Measurements from ENCODE around the gene CAMTA1. TPM values are rescaled to one million over a fixed set of nuclear protein-coding genes. Genes with fewer than 3 reads are reported as not detected.

CAMTA1 gene
- polyA plus RNA-seq, 1 of the 3 experiments (the other 2 are of a cell fraction): 63.1 TPM

- Histone ChIP-seq H3K4me1 (ENCODE audit: control insufficient read depth in 1 of 2, insufficient read depth in 2 of 2, low read depth in 1 of 2, low read length in 1 of 2) (peaks cover 0 to 6% of the 10 kb centered on the region in 2 experiments; a peak in 1 of 4 replicates), H3K27me3 (ENCODE audit: insufficient read depth) (no peaks in the 10 kb centered on the region), H3K4me2 (no peak overlapping the region), H3K9ac (no peak overlapping the region), H2AFZ (ENCODE audit: low read depth) (no peak overlapping the region), H3K79me2 (ENCODE audit: insufficient read depth) (no peaks in the 10 kb centered on the region), H3K9me2 (no peaks in the 10 kb centered on the region), H3K27ac (ENCODE audit: low read depth in 2 of 2, low read length in 1 of 2) (no peak overlapping the region), H4K20me1 (ENCODE audit: insufficient read depth) (no peaks in the 10 kb centered on the region), H3K9me3 (no peaks in the 10 kb centered on the region), H3K4me3 (ENCODE audit: low read depth in 2 of 2, low read length in 1 of 2) (no peak overlapping the region), H3F3A (replicated peaks; ENCODE audit: insufficient read depth) (no peaks in the 10 kb centered on the region), H3K36me3 (replicated peaks in 1 of 2; ENCODE audit: control insufficient read depth in 1 of 2, insufficient read depth in 2 of 2, low read length in 1 of 2) (no peaks in the 10 kb centered on the region)
- ChIA-PET POLR2A (no interaction called here), CTCF (interaction anchor here (0.9 to 2.3 kb wide), 3 partner anchors 16 to 24 kb away, joined by 3 to 11 read pairs (median 3); no protein-coding TSS in a partner anchor)
- DNase-seq: no peak
- WGBS (ENCODE audit: low lambda C conversion rate): 81% methylated on average over 2 of the region's 2 CpGs
- TF ChIP-seq ZBTB33 (IDR thresholded peaks at IDR 0.05; ENCODE audit: borderline replicate concordance, low read depth): no peak
- TF ChIP-seq FOSL2 (IDR thresholded peaks at IDR 0.05; ENCODE audit: borderline replicate concordance, low read depth): no peak
- TF ChIP-seq SIN3A (IDR thresholded peaks at IDR 0.05; ENCODE audit: borderline replicate concordance, low read depth, low read length): no peak
- no peak for TF ChIP-seq REST (IDR thresholded peaks at IDR 0.05; ENCODE audit: low read depth, low read length)
- no peak for TF ChIP-seq GATA2 (CRISPR knock-in tag; IDR thresholded peaks at IDR 0.05)
- TF ChIP-seq NRF1 (IDR thresholded peaks at IDR 0.05; ENCODE audit: low read depth, low read length): no peak
Measured at GRCh38 chr1:6911974-6912373, 126.7 kb downstream of the CAMTA1 start.

- no peak overlapping the region for H3K4me2 ChIP-seq
- no peak overlapping the region for H2AFZ ChIP-seq (ENCODE audit: low read depth)
- 75% methylated on average over 6 of the region's 9 CpGs for WGBS (ENCODE audit: low lambda C conversion rate)
- no peak overlapping the region for H3K9ac ChIP-seq
- H3K27ac ChIP-seq (ENCODE audit: low read depth in 2 of 2, low read length in 1 of 2): no peak overlapping the region
- DNase-seq: no peak
- H3K79me2 ChIP-seq (ENCODE audit: insufficient read depth): no peaks in the 10 kb centered on the region
- TF ChIP-seq ZBTB33 (IDR thresholded peaks at IDR 0.05; ENCODE audit: borderline replicate concordance, low read depth) (no peak), RXRA (IDR thresholded peaks at IDR 0.05; ENCODE audit: borderline replicate concordance, low read depth) (no peak), SMC3 (IDR thresholded peaks at IDR 0.05; ENCODE audit: low read depth, low read length) (no peak)
- H3K4me3 ChIP-seq (ENCODE audit: low read depth in 2 of 2, low read length in 1 of 2): no peak overlapping the region
- peaks cover 0 to 6% of the 10 kb centered on the region in 2 experiments; a peak in 1 of 4 replicates for H3K4me1 ChIP-seq (ENCODE audit: control insufficient read depth in 1 of 2, insufficient read depth in 2 of 2, low read depth in 1 of 2, low read length in 1 of 2)
- H4K20me1 ChIP-seq (ENCODE audit: insufficient read depth): no peaks in the 10 kb centered on the region
- POLR2A ChIA-PET: no interaction called here
- CTCF ChIA-PET: interaction anchor here (1.4 to 2.3 kb wide), 2 partner anchors 22 to 24 kb away, joined by 3 to 11 read pairs; no protein-coding TSS in a partner anchor
- H3K9me3 ChIP-seq: no peaks in the 10 kb centered on the region
- H3K36me3 ChIP-seq (replicated peaks in 1 of 2; ENCODE audit: control insufficient read depth in 1 of 2, insufficient read depth in 2 of 2, low read length in 1 of 2): no peaks in the 10 kb centered on the region
- H3K9me2 ChIP-seq: no peaks in the 10 kb centered on the region
- H3K27me3 ChIP-seq (ENCODE audit: insufficient read depth): no peaks in the 10 kb centered on the region
- H3F3A ChIP-seq (replicated peaks; ENCODE audit: insufficient read depth): no peaks in the 10 kb centered on the region
Measured at GRCh38 chr1:6912518-6912917, 127.3 kb downstream of the CAMTA1 start.
